Adrenal gland (tissue), 12 donors: ENCODE measurements around the gene SDHAF2. TPM values are rescaled to one million over a fixed set of nuclear protein-coding genes. Genes with fewer than 3 reads are reported as not detected.

Experiments
- DNase-seq, 7 donors: peaks; one replicate each; pipeline ENCODE4 v3.0.0-alpha.2; 2019 to 2020
- H3K27ac ChIP-seq, 5 donors: fragments of 200-600 bp; sonication (generic) in 4 of 5; 1 replicate in 3 of 5; 2 replicates in 2 of 5; pipeline versions ENCODE4 v1.5.1 to v1.8.0; 2016 to 2020; ENCODE audit warnings: mild to moderate bottlenecking in 1 of 5
- H3K27me3 ChIP-seq: fragments of 200-600 bp; 2 replicates; pipeline ENCODE4 v1.8.0; 2021
- H3K36me3 ChIP-seq, 2 donors: fragments of 200-600 bp; replicated peaks in 1 of 2; 1 replicate in 1 of 2; 2 replicates in 1 of 2; pipeline versions ENCODE4 v1.5.1 to v1.8.0; 2018 to 2022
- H3K4me1 ChIP-seq, 2 donors: fragments of 200-600 bp; replicated peaks in 1 of 2; 1 replicate in 1 of 2; 2 replicates in 1 of 2; pipeline versions ENCODE4 v1.5.1 to v1.8.0; 2018 to 2021
- H3K4me3 ChIP-seq, 4 donors: fragments of 200-600 bp; sonication (generic) in 3 of 4; one replicate each; pipeline ENCODE4 v1.5.1; 2016 to 2018
- H3K9me3 ChIP-seq, 3 donors: fragments of 200-600 bp; sonication (generic) in 1 of 3; replicated peaks in 1 of 3; 1 replicate in 2 of 3; 2 replicates in 1 of 3; pipeline versions ENCODE4 v1.5.1 to v1.8.0; 2016 to 2021
- CTCF ChIP-seq, 6 experiments: fragments of 450-650 bp in 4 of 6; fragments of 200-600 bp in 2 of 6; sonication (generic) in 1 of 6; IDR thresholded peaks; 1 replicate in 5 of 6; 2 replicates in 1 of 6; pipeline versions ENCODE4 v1.5.1 to v1.8.0; 2016 to 2021; ENCODE audit warnings: antibody characterized with exemption in 6 of 6, mild to moderate bottlenecking in 2 of 6, moderate library complexity in 1 of 6
- POLR2A ChIP-seq, 2 donors: fragments of 450-650 bp; IDR thresholded peaks; one replicate each; pipeline ENCODE4 v1.6.1; 2017; ENCODE audit warnings: antibody characterized with exemption in 2 of 2, mild to moderate bottlenecking in 2 of 2, moderate library complexity in 1 of 2
- WGBS, 4 donors: extraction: QIAGEN DNeasy Blood & Tissue Kit in 2 of 4; methylation state at CpG; one replicate each; pipeline versions ENCODE4 v1.1.5 to v1.1.7; 2013 to 2017; 5-methylcytosine and 5-hydroxymethylcytosine counted together
- intact Hi-C, 2 donors: fragments of 100-400 bp; cut with DNase I; formaldehyde crosslinking; loops; one replicate each; pipeline versions ENCODE4 v1.14.1 to v1.15.0; 2022 to 2023
- polyA plus RNA-seq, 3 donors: library from polyadenylated mRNA; stranded (reverse); fragments of 200-250 nt in 2 of 3; fragments of 350-450 nt in 1 of 3; fragmentation: Illumina TruSeq in 1 of 3; extraction: RNeasy Lipid Tissue Mini Kit (QIAGEN cat#74804) in 1 of 3; gene quantifications; one replicate each; pipeline ENCODE4 v1.2.3, GENCODE V29; 2013 to 2014
- small RNA-seq, 2 donors: library from RNA; depleted of rRNA; stranded (forward); fragments of <200 nt; gene quantifications; one replicate each; pipeline ENCODE3, GENCODE V24; 2016
- total RNA-seq, 9 donors: library from RNA; depleted of rRNA in 4 of 9; stranded (reverse); fragments of >200 nt in 4 of 9; fragments of 120-200 nt in 1 of 9; fragmentation: NEBNext Ultra II Directional in 1 of 9; extraction: Animal tissue kit (Norgen Biotek cat#: 25700) in 1 of 9; gene quantifications; one replicate each; pipeline versions ENCODE4 v1.1.0 to v1.2.4, GENCODE V29; 2013 to 2023
- donor health status: healthy with polysubstance abuse.
- donor health status: Bipolar disorder and iron deficiency.
- donor health status: DM: yes; HTN: yes; CAD: no.
- donor health status: DM: no; HTN: no; CAD: no.
- donor health status: DM: no; HTN: no; CAD: no.
- donor health status: DM: yes; HTN: yes; CAD: no.

Gene SDHAF2
- total and polyA plus RNA-seq, 12 donors = 28.0 to 69.6 (median 47.9) TPM

- whole genome bisulfite sequencing, 4 donors = 62 to 73% (median 70%) methylated on average over 11 to 13 of the region's 13 CpGs
- H3K4me3 ChIP-seq = no peak overlapping the region
- no peaks in the 10 kb centered on the region for H3K9me3 ChIP-seq
- H3K4me1 ChIP-seq = peaks cover 9 to 23% of the 10 kb centered on the region in 2 donors
- H3K27me3 ChIP-seq = no peaks in the 10 kb centered on the region
- H3K27ac ChIP-seq = peak overlapping the region in 2 of 5 donors; percentile 22 to 51
- TF ChIP-seq POLR2A (IDR thresholded peaks at IDR 0.05) = no peak
- no peaks in the 10 kb centered on the region for H3K36me3 ChIP-seq
- intact Hi-C loops = no loop called here
- peak in 1 of 7 donors; percentile 28 for DNase-seq
Observed at GRCh38 chr11:61489833-61490721, 60.2 kb downstream of the SDHAF2 start.

GRCh38 chr11:61491736-61492395 lies 61.9 kb downstream of the SDHAF2 start:
- Histone ChIP-seq H3K27ac (no peak overlapping the region), H3K4me1 (peaks cover 9 to 23% of the 10 kb centered on the region in 2 donors), H3K27me3 (no peaks in the 10 kb centered on the region), H3K9me3 (no peaks in the 10 kb centered on the region), H3K4me3 (no peak overlapping the region), H3K36me3 (no peaks in the 10 kb centered on the region)
- 86 to 89% (median 88%) methylated on average over 9 to 12 of the region's 12 CpGs for WGBS, 4 donors
- TF ChIP-seq CTCF (IDR thresholded peaks at IDR 0.05) (no peak), POLR2A (IDR thresholded peaks at IDR 0.05) (no peak)
- no peak for DNase-seq
- intact Hi-C loops = no loop called here

GRCh38 chr11:61494381-61494961 lies 64.5 kb downstream of the SDHAF2 start:
- 17 to 44% (median 37%) methylated on average over 1 to 9 of the region's 9 CpGs for WGBS, 4 donors
- TF ChIP-seq CTCF (IDR thresholded peaks at IDR 0.05) = no peak
- no peak for TF ChIP-seq POLR2A (IDR thresholded peaks at IDR 0.05)
- intact Hi-C loops = no loop called here
- Histone ChIP-seq H3K9me3 (no peaks in the 10 kb centered on the region), H3K4me1 (peaks cover 4 to 12% of the 10 kb centered on the region in 2 donors), H3K4me3 (no peak overlapping the region), H3K27ac (peak overlapping the region in 1 of 5 donors; percentile 24), H3K36me3 (no peaks in the 10 kb centered on the region), H3K27me3 (no peaks in the 10 kb centered on the region)
- DNase-seq = peak in 5 of 7 donors; percentile 43 to 69 (median 61)

- no peak overlapping the region for H3K4me3 ChIP-seq
- 72 to 83% (median 76%) methylated on average over 10 to 26 of the region's 26 CpGs for WGBS, 4 donors
- intact Hi-C loops = no loop called here
- H3K4me1 ChIP-seq = peaks cover 0 to 4% of the 10 kb centered on the region in 2 donors
- H3K36me3 ChIP-seq = no peaks in the 10 kb centered on the region
- H3K27me3 ChIP-seq = no peaks in the 10 kb centered on the region
- H3K9me3 ChIP-seq = no peaks in the 10 kb centered on the region
- no peak overlapping the region for H3K27ac ChIP-seq
- no peak for TF ChIP-seq POLR2A (IDR thresholded peaks at IDR 0.05)
- no peak for TF ChIP-seq CTCF (IDR thresholded peaks at IDR 0.05)
- DNase-seq = peak in 2 of 7 donors; percentile 34 to 91
Observed at GRCh38 chr11:61495801-61496601, 66.1 kb downstream of the SDHAF2 start.

Small RNA genes within 50 kb of the gene (small RNA-seq; reads per million reads assigned to genes)
- gene RN7SL23P = 0 reads per million in 2 donors

Other genes with a start within 250 kb of the SDHAF2 start
- 1 to 10 TPM in 3 of 9 donors, under 1 TPM in 2, not detected in 4; 0.22 to 2.8 (median 1.4) TPM for gene PGA3, start 226.6 kb upstream of the SDHAF2 start, total RNA-seq
- 1 to 10 TPM in 2 of 3 donors, under 1 TPM in 1; 0.11 to 4.1 (median 3.1) TPM for gene PGA3, start 226.6 kb upstream of the SDHAF2 start, polyA plus RNA-seq
- 1 to 10 TPM in 6 of 9 donors, under 1 TPM in 2, not detected in 1; 0.65 to 6.8 (median 1.2) TPM for gene PGA4, start 207.8 kb upstream of the SDHAF2 start, total RNA-seq
- gene PGA4, start 207.8 kb upstream of the SDHAF2 start, polyA plus RNA-seq = 1 to 10 TPM in 1 of 3 donors, under 1 TPM in 1, not detected in 1; 0.42 to 3.1 TPM
- gene PGA5, start 188.9 kb upstream of the SDHAF2 start, total RNA-seq = 1 to 10 TPM in 1 of 9 donors, under 1 TPM in 5, not detected in 3; 0.28 to 1.1 (median 0.73) TPM
- under 1 TPM in 2 of 3 donors, not detected in 1; 0.32 to 0.71 TPM for gene PGA5, start 188.9 kb upstream of the SDHAF2 start, polyA plus RNA-seq
- gene VWCE, start 134.8 kb upstream of the SDHAF2 start, total RNA-seq = 1 to 10 TPM in 7 of 9 donors, under 1 TPM in 2; 0.69 to 4.4 (median 2.3) TPM
- 1 to 10 TPM in 2 of 3 donors, under 1 TPM in 1; 0.55 to 5.8 (median 3.8) TPM for gene VWCE, start 134.8 kb upstream of the SDHAF2 start, polyA plus RNA-seq
- gene DDB1, start 97.0 kb upstream of the SDHAF2 start, total RNA-seq = 100 to 1,000 TPM; 405 to 885 (median 642) TPM
- gene DDB1, start 97.0 kb upstream of the SDHAF2 start, polyA plus RNA-seq = 100 to 1,000 TPM; 165 to 374 (median 308) TPM
- 100 to 1,000 TPM in 8 of 9 donors, 10 to 100 TPM in 1; 66.9 to 603 (median 255) TPM for gene TKFC, start 96.9 kb upstream of the SDHAF2 start, total RNA-seq
- 100 to 1,000 TPM; 135 to 294 (median 198) TPM for gene TKFC, start 96.9 kb upstream of the SDHAF2 start, polyA plus RNA-seq
- gene CYB561A3, start 68.2 kb upstream of the SDHAF2 start, total RNA-seq = 1,000 to 10,000 TPM in 3 of 9 donors, 100 to 1,000 TPM in 5, 10 to 100 TPM in 1; 46.1 to 1,306 (median 775) TPM
- 100 to 1,000 TPM; 108 to 299 (median 284) TPM for gene CYB561A3, start 68.2 kb upstream of the SDHAF2 start, polyA plus RNA-seq
- gene TMEM138, start 67.8 kb upstream of the SDHAF2 start, total RNA-seq = 100 to 1,000 TPM in 5 of 9 donors, 10 to 100 TPM in 4; 79.4 to 183 (median 122) TPM
- gene TMEM138, start 67.8 kb upstream of the SDHAF2 start, polyA plus RNA-seq = 100 to 1,000 TPM; 244 to 276 (median 259) TPM
- 10 to 100 TPM in 8 of 9 donors, 1 to 10 TPM in 1; 7.1 to 28.8 (median 13.6) TPM for gene TMEM216, start 37.5 kb upstream of the SDHAF2 start, total RNA-seq
- gene TMEM216, start 37.5 kb upstream of the SDHAF2 start, polyA plus RNA-seq = 10 to 100 TPM; 16.2 to 23.8 (median 21.3) TPM
- 10 to 100 TPM; 24.6 to 77.6 (median 57.1) TPM for gene CPSF7, start 149 bp upstream of the SDHAF2 start, total RNA-seq
- gene CPSF7, start 149 bp upstream of the SDHAF2 start, polyA plus RNA-seq = 10 to 100 TPM; 78.8 to 93.5 (median 79.2) TPM
- gene LRRC10B, start 78.6 kb downstream of the SDHAF2 start, total RNA-seq = 1 to 10 TPM in 3 of 9 donors, under 1 TPM in 3, not detected in 3; 0.06 to 2.2 (median 0.87) TPM
- 1 to 10 TPM in 2 of 3 donors, under 1 TPM in 1; 0.97 to 2.6 (median 1.1) TPM for gene LRRC10B, start 78.6 kb downstream of the SDHAF2 start, polyA plus RNA-seq
- 1 to 10 TPM in 4 of 9 donors, under 1 TPM in 4, not detected in 1; 0.09 to 6.0 (median 1.0) TPM for gene SYT7, start 151.0 kb downstream of the SDHAF2 start, total RNA-seq
- 1 to 10 TPM; 1.4 to 6.8 (median 6.5) TPM for gene SYT7, start 151.0 kb downstream of the SDHAF2 start, polyA plus RNA-seq